ENCODE results near the gene SMCO3. TPM values are rescaled to one million over a fixed set of nuclear protein-coding genes. Genes with fewer than 3 reads are reported as not detected.
A peak's percentile ranks its signal among the peaks of the same experiment; 100 is the strongest.

Gene SMCO3
- 1 to 10 TPM in 1 of 2 donors, not detected in 1; 2.2 TPM for total RNA-seq

GRCh38 chr12:14814014-14814413, at the start of gene SMCO3:
SMCO3 (minus strand) TSS chr12:14814182; CDS start chr12:14806680, 7,502 bp downstream.
- WGBS: 68% methylated on average over 3 of the region's 3 CpGs
- Histone ChIP-seq H3K36me3 (no peaks in the 10 kb centered on the region), H3K27me3 (replicated peaks; ENCODE audit: insufficient read depth) (no peaks in the 10 kb centered on the region), H3K9me3 (no peaks in the 10 kb centered on the region), H3K4me3 (no peak within 1 kb of the TSS), H3K4me1 (replicated peaks) (no peaks in the 10 kb centered on the region), H3K27ac (peak within 1 kb of the TSS; percentile 10 to 17)
- TF ChIP-seq POLR2AphosphoS5 (IDR thresholded peaks at IDR 0.05) (no peak), POLR2A (IDR thresholded peaks at IDR 0.05) (no peak), CTCF (IDR thresholded peaks at IDR 0.05) (no peak)
- DNase-seq (ENCODE audit: low spot score): no peak
- intact Hi-C loops (cut with DNase I): no loop called here

DNA sequence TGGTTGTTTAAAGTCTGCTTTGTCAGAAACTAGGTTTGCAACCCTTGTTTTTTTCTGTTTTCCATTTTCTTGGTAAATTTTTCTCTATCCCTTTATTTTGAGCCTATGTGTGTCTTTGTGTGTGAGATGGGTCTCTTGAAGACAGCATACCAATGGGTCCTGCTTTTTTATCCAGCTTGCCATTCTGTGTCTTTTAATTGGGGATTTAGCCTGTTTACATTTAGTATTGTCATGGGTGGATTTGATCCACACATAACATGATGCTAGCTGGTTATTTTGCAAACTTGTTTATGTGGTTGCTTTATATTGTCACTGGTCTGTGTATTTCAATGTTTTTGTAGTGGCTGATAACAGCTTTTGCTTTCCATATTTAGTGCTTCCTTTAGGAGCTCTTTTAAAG, 46.5 kb upstream of the SMCO3 start:
- intact Hi-C loops (cut with DNase I): no loop called here

GRCh38 chr12:14858513-14858912, 44.5 kb upstream of the SMCO3 start:
- intact Hi-C loops (cut with DNase I): no loop called here
- H3K36me3 ChIP-seq: no peaks in the 10 kb centered on the region
- no peak for TF ChIP-seq POLR2A (IDR thresholded peaks at IDR 0.05)
- TF ChIP-seq POLR2AphosphoS5 (IDR thresholded peaks at IDR 0.05): no peak
- no peak for TF ChIP-seq CTCF (IDR thresholded peaks at IDR 0.05)
- no peak for DNase-seq (ENCODE audit: low spot score)
- H3K27me3 ChIP-seq (replicated peaks; ENCODE audit: insufficient read depth): no peaks in the 10 kb centered on the region
- H3K4me3 ChIP-seq: no peak overlapping the region
- H3K9me3 ChIP-seq: no peaks in the 10 kb centered on the region
- H3K4me1 ChIP-seq (replicated peaks): no peaks in the 10 kb centered on the region
- 82% methylated on average over 1 of the region's 1 CpG for WGBS
- no peak overlapping the region for H3K27ac ChIP-seq

More for the DNA sequence above, 46.5 kb upstream of the SMCO3 start:
- TF ChIP-seq CTCF (IDR thresholded peaks at IDR 0.05) (no peak), POLR2A (IDR thresholded peaks at IDR 0.05) (no peak), POLR2AphosphoS5 (IDR thresholded peaks at IDR 0.05) (no peak)
- H3K4me1 ChIP-seq (replicated peaks): no peaks in the 10 kb centered on the region
- H3K27ac ChIP-seq: no peak overlapping the region
- H3K4me3 ChIP-seq: no peak overlapping the region
- H3K36me3 ChIP-seq: no peaks in the 10 kb centered on the region
- H3K27me3 ChIP-seq (replicated peaks; ENCODE audit: insufficient read depth): no peaks in the 10 kb centered on the region
- no peak for DNase-seq (ENCODE audit: low spot score)
- H3K9me3 ChIP-seq: no peaks in the 10 kb centered on the region

GRCh38 chr12:14854586-14855183, 40.7 kb upstream of the SMCO3 start:
- TF ChIP-seq POLR2A (IDR thresholded peaks at IDR 0.05): no peak
- no peak for TF ChIP-seq CTCF (IDR thresholded peaks at IDR 0.05)
- no peak for TF ChIP-seq POLR2AphosphoS5 (IDR thresholded peaks at IDR 0.05)

GRCh38 chr12:14853961-14854360, 40.0 kb upstream of the SMCO3 start:
- no peak for DNase-seq (ENCODE audit: low spot score)
- no peaks in the 10 kb centered on the region for H3K27me3 ChIP-seq (replicated peaks; ENCODE audit: insufficient read depth)
- no peak overlapping the region for H3K27ac ChIP-seq
- intact Hi-C loops (cut with DNase I): no loop called here
- no peak overlapping the region for H3K4me3 ChIP-seq
- H3K36me3 ChIP-seq: no peaks in the 10 kb centered on the region
- WGBS: 16% methylated on average over 3 of the region's 3 CpGs
- TF ChIP-seq CTCF (IDR thresholded peaks at IDR 0.05) (no peak), POLR2AphosphoS5 (IDR thresholded peaks at IDR 0.05) (peak; percentile 13)
- no peaks in the 10 kb centered on the region for H3K4me1 ChIP-seq (replicated peaks)
- no peaks in the 10 kb centered on the region for H3K9me3 ChIP-seq

More at GRCh38 chr12:14854586-14855183, 40.7 kb upstream of the SMCO3 start:
- DNase-seq (ENCODE audit: low spot score): no peak
- no peaks in the 10 kb centered on the region for H3K9me3 ChIP-seq
- H3K4me1 ChIP-seq (replicated peaks): no peaks in the 10 kb centered on the region
- no peaks in the 10 kb centered on the region for H3K27me3 ChIP-seq (replicated peaks; ENCODE audit: insufficient read depth)
- no peak overlapping the region for H3K27ac ChIP-seq
- 39% methylated on average over 6 of the region's 6 CpGs for WGBS
- intact Hi-C loops (cut with DNase I): no loop called here
- H3K36me3 ChIP-seq: no peaks in the 10 kb centered on the region
- no peak overlapping the region for H3K4me3 ChIP-seq
